GM18526 (cell line): Measurements from ENCODE around the gene UBALD1.

Experiments
- POLR2A ChIP-seq: IDR thresholded peaks from 3 replicates; pipeline ENCODE4 v1.6.1; 2011; ENCODE audit not compliant: insufficient read length; ENCODE audit errors: extremely low read depth

Gene UBALD1

DNA sequence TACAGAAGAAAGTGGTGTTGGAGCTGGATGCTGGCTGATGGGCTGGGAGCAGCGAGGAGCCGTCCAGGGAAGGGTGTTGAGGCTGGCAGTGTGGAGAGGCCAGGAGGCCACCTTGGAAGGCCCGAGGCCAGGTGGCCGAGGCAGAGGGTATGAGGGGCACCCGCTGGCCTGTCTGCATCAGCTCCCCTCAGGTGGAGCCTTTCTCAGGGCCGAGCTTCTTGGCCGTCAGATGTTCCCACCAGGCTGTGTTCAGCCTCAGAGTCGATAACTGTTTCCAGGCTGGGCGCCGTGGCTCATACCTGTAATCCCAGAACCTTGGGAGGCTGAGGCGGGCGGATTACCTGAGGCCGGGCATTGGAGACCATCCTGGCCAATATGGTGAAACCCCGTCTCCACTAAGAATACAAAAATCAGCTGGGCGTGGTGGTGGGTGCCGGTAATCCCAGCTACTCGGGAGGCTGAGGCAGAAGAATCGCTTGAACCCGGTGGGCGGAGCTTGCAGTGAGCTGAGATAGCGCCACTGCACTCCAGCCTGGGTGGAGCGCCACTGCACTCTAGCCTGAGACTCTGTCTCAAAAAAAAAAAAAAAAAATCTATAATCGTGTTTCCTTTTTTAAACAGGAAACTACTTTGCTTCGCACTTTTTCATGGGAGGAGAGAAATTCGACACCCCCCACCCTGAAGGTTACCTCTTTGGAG lies 35.2 kb upstream of the UBALD1 start:
- TF ChIP-seq POLR2A = no peak

DNA sequence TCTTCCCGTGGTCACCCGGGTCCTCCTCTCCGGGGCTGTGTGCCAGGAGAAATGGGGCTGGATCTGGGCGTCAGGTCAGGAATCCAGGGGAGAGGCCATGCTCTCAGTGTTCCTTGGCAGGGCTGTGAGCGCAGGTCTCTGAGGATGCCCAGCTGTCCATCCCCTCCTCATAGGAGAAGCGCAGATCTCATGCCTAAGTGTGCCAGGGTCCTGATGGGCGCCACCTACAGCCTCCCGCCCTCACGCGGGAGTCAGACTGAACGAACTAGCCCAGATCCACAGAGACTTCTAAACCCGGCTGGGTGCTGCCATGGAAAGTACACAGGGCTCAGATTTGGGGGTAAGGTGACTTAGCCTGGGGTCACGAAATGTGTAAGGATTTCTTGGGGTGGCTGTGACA lies 34.2 kb upstream of the UBALD1 start:
- no peak for TF ChIP-seq POLR2A

DNA sequence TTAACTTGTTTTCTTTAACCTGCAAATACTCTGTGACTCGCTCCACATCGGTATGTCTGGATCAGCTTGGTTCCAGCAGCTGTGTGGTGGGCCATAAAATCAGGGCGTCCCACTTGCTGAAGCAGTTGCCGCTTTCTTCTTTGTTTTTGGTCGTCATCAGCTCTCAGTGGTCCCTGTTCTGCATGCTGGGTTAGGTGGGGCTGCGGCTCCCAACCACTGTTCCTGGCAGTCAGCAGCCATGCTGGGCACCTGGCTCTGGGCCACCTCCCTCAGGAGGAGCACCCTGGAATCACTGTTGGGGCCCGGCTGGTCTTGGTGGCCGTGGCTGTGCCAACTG lies 32.9 kb upstream of the UBALD1 start:
- no peak for TF ChIP-seq POLR2A

DNA sequence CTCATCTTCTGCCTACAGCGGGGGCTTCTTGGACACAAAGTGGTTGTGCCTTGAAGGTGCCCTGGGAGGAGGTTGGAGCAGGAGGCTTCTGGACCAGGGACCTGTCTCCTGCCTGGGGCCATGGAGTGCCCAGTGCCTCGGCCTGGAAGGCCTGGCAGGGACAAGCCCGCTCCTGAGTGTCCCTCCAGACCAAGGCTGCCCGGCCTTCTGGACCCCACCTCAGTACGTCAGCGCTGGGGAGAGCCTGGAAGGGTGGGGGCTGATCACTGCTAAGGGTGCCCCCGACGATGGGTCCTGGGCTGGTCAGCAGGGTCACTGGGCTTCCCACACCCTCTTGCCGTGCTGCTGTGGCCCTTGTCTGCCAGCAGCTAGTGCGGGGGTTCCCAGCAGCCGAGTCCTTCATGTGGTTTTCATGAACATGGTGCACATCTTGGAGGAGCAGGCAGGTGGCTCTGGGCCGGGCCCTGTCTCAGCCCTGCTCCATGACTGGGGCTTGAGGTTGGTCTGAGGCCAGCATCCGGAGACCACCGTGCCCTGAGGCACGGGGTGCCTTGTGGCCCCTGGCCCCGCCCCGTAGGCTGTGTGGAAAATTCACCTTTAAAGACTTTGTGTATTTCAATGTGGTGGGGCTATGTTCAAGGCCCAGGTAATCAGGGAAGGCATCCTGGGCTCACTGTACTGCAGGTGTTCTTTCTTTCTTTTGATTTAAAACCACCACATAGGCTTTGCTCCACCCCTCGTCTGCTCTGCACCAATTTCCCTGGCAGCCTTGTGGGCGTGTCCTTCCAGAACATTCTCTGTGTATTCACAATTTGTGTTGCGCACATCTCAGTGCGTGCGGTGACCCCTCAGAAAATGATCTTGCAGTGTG lies 32.3 kb upstream of the UBALD1 start:
- TF ChIP-seq POLR2A = no peak

DNA sequence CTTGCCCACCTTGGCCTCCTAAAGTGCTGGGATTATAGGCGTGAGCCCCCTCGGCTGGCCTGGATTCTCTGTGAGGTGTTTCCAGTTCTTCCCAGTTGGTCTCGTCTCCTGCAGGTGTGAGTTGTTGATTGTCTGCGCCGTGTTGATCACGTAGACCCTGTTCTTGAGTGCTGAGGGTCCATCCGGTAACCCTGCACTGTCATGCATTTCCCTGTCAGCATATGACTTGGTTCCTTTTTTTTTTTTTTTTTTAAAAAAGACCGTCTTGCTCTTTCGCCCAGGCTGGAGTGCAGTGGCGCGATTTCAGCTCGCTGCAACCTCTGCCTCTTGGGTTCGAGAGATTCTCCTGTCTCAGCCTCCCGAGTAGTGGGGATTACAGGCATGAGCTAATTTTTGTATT lies 27.2 kb upstream of the UBALD1 start:
- no peak for TF ChIP-seq POLR2A

DNA sequence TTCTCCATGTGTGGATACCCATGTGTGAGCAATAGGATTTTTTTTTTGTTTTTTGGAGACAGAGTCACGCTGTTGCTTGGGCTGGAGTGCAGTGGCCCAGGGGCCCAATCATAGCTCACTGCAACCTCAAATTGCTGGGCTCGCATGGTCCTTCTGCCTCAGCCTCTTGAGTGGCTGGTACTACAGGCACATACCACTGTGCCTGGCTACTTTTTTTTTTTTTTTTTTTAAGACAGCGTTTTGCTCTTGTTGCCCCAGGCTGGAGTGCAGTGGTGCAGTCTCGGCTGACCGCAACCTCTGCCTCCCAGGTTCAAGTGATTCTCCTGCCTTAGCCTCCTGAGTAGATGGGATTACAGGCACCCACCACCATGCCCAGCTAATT lies 26.6 kb upstream of the UBALD1 start:
- TF ChIP-seq POLR2A = no peak

DNA sequence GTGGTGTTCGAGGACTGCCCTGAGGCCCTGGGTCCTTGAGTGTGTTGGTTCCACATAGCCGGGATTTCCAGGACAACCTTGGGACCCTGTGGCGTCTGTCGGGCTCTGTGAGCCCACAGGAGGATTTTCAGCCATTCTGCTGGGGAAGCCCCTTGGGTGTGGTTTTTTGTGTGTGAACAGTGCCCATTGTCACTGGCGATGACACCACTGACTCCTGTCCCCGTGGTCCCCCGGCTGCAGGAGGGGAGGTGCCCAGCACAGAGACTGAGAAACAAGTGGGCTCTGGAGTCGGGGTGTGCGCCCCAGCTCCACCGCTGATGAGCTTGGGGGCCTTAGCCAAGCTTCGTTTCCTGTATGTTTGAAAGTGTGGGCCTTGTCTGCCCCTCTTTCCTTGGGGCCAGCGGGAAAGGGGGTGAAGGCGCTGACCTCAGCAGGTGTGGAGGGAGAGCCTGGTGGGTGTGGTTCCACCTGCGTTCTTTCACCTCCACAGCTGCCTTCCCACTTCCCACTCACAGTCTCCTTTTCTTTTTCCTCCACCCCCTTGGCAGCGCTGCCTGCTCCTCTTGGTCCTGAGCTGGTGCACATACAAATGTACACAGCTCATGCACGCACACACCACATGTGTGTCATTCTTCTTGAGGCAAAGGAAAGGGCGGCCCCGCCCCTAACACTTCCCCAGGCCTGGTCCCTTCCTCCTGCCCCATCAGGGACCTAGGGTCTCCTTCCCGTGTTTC lies 26.1 kb upstream of the UBALD1 start:
- no peak for TF ChIP-seq POLR2A

DNA sequence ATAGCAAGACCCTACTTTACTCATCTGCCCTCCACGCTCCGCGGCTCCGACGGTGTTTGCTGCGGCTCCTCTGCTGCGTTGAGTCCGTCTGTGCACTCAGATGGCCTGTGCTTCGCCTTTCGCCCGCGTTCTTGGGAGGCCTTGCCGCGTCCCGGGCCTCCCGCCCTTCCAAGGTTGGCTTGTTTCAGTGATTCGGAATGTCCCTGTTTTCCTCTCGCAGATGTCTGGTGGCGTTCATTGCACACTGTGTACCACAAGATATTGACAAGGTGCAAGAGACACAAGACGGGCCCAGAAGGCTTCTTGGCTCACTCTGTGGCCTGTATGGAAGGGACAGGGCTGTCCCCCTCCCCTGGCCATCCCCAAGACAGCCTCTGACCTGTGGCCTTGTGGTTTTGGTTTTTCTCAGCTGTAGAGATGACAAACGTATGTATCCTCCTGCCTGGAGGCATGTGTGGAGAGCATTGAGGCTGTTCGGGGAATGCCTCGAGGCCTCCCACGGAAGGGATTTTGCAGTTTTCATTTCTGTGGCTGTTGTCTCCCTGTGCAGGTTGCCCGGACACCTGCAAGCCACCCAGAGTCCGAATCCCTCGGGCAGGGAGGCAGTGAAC lies 25.3 kb upstream of the UBALD1 start:
- no peak for TF ChIP-seq POLR2A

DNA sequence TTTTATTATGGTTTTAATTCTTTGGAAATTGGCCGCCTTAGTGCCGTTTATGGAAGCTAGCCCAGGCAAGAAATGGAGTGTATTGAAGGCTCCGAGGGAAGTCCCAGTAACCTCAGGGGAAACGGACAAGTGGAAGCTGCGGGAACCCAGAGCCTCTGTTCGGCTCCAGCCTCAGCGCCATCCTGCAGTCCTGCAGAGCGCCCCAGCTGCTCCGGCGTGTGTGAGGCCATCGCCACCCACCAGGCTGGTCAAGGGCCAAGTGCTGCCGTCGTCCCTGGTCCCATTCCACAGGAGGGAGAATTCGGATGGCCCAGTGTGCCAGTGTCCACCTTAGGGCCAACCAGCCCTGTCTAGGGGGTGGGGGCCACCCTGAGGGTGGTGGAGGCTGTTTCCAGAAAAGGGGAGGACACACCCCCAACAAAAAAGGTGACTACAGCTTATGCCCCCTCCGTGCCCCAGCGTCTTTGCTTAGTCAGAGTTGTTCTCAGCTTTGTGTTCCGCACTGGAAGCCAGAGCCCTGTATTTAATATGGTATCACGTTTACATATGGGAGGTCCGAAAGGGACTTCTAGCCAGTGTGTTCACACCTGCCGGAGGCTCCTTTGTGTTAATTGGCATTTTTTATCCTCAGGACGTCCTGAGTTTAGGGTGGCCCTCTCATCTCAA lies 22.9 kb upstream of the UBALD1 start:
- TF ChIP-seq POLR2A = no peak

DNA sequence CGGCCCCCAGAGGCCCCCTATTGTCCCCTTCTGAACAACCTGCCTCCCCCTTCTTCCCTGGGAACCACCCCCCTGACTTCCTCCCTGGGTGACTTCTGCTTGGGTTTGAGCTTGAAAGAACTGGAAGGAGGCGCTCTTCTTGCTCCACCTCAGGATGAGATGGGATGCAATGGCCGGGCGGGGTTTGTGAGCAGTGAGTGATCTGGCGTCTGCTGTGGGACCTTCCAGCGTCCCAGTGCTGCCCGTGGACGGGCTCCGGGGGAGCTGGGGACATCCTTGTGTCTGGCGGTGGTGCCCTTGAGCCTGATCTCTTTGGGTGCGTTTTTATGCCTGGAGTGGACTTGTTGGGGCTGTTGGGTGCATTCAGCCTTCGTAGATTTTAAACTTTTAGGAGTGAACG lies 21.5 kb upstream of the UBALD1 start:
- TF ChIP-seq POLR2A = no peak

DNA sequence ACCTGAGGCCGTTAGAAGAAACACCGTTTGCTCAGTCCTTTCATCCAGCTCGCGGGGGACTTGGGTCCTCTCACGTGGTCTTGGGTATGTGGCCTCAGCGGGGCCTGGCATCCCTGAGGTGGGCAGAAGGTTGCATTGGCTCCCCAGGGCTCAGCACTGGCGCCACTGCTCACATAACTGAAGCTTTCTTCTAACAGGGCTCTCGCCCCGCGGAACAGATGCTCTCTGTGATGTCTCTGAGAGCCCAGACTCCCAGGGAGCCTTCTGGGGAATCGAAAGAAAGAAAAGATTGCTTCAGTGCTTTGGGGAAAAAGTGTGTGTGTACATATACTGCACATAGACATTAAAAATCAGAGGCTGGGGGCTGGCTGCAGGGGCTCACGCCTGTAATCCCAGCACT lies 20.1 kb upstream of the UBALD1 start:
- no peak for TF ChIP-seq POLR2A

DNA sequence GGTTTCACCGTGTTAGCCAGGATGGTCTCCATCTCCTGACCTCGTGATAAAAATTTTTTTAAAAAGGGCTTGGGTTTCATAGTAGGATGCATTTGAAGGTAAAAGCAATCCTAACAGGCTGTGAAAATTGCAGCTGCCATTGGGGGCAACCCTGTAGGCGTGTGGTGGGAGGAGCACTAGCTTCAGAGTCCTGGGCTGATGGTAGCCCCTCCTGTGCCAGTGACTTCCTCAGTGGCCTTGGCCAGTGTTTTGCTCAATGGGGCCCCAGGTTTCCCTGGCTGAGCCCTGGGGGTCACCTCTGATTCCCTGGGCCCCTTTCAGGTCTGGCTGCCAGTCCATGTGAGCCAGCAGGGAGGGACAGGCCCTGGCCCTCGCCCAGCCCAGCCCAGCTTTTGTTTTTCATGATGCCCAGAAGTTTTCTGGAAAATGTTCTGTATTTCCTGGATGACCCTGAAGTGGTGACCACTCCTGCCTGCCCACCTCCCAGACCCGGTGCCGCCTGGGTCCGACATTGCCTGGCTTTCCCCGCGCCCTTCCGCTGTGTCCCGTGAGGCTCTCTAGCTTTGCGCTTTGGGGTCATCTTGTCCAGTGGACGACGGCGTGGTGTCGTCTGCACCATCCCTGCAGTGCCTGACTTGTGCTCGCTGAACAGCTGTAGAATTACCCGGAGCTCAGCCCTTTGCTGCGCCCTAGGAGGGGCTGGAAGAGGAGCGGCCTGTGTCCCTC lies 19.4 kb upstream of the UBALD1 start:
- no peak for TF ChIP-seq POLR2A

DNA sequence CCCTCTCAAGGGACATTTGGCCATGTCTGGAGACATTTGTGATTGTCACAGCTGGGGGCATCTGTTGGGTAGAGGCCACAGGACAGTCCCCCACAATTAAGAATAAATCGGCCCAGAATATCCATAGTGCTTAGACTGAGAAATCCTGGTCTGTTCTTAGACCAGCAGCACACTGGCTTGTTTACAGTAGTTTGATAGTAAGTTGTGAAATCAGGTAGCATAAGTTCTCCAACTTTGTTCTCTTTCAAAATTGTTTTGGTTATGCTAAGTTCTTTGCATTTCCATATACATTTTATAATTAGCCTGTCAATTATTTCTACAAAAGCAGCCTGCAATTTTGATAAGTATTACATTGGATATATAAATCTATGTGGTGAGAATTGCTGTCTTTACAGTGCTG lies 16.8 kb upstream of the UBALD1 start:
- TF ChIP-seq POLR2A = no peak

DNA sequence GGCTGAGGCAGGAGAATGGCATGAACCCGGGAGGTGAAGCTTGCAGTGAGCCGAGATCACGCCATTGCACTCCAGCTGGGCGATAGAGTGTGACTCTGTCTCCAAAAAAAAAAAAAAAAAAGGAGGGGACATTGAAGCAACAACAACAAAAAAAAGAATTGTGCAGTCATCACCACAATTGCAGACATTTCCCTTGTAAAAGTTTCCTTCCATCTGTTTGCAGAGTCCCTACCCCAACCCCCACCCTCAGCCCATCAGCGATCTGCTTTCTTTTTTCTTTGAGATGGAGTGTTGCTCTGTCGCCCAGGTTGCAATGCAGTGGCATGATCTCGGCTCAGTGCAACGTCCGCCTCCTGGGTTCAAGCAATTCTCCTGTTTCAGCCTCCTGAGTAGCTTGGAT lies 13.6 kb upstream of the UBALD1 start:
- no peak for TF ChIP-seq POLR2A
